Keratinocyte (primary cell): ENCODE data around the gene BCAR3.

Experiments used
- CTCF ChIP-seq, 3 experiments: IDR thresholded peaks in 1 of 3; conservative IDR thresholded peaks in 1 of 3; optimal IDR thresholded peaks in 1 of 3; 2 replicates in 2 of 3; 3 replicates in 1 of 3; pipeline versions ENCODE3 to v1.5.1; 2011; ENCODE audit warnings: low read length in 3 of 3, mild to moderate bottlenecking in 3 of 3, moderate library complexity in 2 of 3, control low read depth in 1 of 3, inconsistent platforms in 1 of 3; ENCODE audit not compliant: insufficient read depth in 2 of 3; ENCODE audit errors: extremely low read depth in 1 of 3
- EZH2 ChIP-seq: IDR thresholded peaks from one replicate; pipeline ENCODE4 v1.6.1; 2012; ENCODE audit warnings: inconsistent platforms, mild to moderate bottlenecking, low read length, moderate library complexity

- TF ChIP-seq CTCF (optimal IDR thresholded peaks at IDR 0.05 in 1 of 3, IDR thresholded peaks at IDR 0.05 in 1 of 3, conservative IDR thresholded peaks at IDR 0.05 in 1 of 3; ENCODE audit: extremely low read depth in 1 of 3, insufficient read depth in 2 of 3, low read length in 3 of 3): no peak
- TF ChIP-seq EZH2: no peak
Observed at GRCh38 chr1:93616221-93616995, 65.2 kb downstream of the BCAR3 start.
